PFSK-1 (cell line): ENCODE measurements around the gene GCNT1.

ENCODE experiments used
- POLR2AphosphoS5 ChIP-seq: IDR thresholded peaks from 2 replicates; pipeline ENCODE4 v1.6.1; 2012; ENCODE audit warnings: low read depth, mild to moderate bottlenecking, control low read depth, low read length, moderate library complexity
- REST ChIP-seq, 2 experiments: IDR thresholded peaks; 2 replicates each; pipeline versions ENCODE4 v1.6.1 to v1.8.0; 2011 to 2012; ENCODE audit warnings: low read depth in 2 of 2, low read length in 2 of 2, control low read depth in 1 of 2, inconsistent platforms in 1 of 2, mild to moderate bottlenecking in 1 of 2, moderate library complexity in 1 of 2; ENCODE audit not compliant: insufficient read depth in 1 of 2
- SIN3A ChIP-seq: IDR thresholded peaks from 2 replicates; pipeline ENCODE4 v1.6.1; 2012; ENCODE audit warnings: mild to moderate bottlenecking, low read length, moderate library complexity, borderline replicate concordance; ENCODE audit not compliant: insufficient read depth
- TAF1 ChIP-seq: IDR thresholded peaks from 2 replicates; pipeline ENCODE4 v1.6.1; 2012; ENCODE audit warnings: low read length, control low read depth, borderline replicate concordance; ENCODE audit not compliant: insufficient read depth

DNA sequence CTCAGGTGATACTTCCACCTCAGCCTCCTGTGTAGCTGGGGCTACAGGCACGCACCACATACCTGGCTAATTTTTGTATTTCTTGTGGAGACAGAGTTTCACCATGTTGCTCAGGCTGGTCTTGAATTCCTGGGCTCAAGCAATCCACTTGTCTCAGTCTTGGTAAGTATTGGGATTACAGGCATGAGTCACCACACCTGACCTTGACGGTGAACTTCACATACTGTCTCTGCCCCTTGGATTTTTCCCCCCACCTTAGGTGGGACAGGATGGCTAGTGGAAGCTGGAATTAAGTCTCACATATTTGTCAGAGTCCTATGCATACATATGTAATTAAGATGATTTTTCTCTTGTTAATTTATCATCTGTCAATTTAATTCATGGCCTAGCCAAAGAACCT lies 43.8 kb upstream of the GCNT1 start:
- TF ChIP-seq POLR2AphosphoS5, result no peak
- TF ChIP-seq REST (IDR thresholded peaks at IDR 0.05; ENCODE audit: insufficient read depth in 1 of 2, low read depth in 2 of 2, low read length in 2 of 2), result no peak
- no peak for TF ChIP-seq TAF1
- no peak for TF ChIP-seq SIN3A
